ENCODE results near the gene PI4K2B.

DNA sequence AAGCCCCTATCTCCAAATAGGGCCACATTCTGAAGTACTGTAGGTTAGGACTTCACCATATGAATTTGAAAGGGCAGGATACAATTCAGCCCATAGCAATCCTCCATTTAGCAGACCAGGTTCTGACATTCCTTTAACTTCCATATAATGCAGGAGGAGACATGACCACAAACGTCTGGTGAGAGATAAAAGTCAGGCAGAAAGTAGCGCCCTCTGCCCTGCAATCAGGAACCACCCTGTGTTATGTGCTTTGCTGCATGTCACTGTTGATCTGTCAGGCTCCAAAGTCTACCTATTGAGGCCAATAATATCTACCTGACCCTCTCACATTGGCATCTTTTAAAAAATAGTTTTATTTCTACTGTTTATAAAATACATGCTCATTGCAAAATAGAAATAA lies 43.4 kb upstream of the PI4K2B start:
- TF ChIP-seq YY1 (IDR thresholded peaks at IDR 0.05; ENCODE audit: insufficient read depth, insufficient read length) (no peak), ZNF274 (IDR thresholded peaks at IDR 0.05; ENCODE audit: low read depth, low read length) (no peak), SUZ12 (IDR thresholded peaks at IDR 0.05; ENCODE audit: extremely low read depth, insufficient read depth, insufficient read length) (no peak)
